NT2/D1 (cell line): ENCODE measurements around the gene CFAP58.

Experiments
- SUZ12 ChIP-seq: IDR thresholded peaks from 2 replicates; pipeline ENCODE4 v1.6.1; 2011; ENCODE audit not compliant: insufficient read length, insufficient read depth; ENCODE audit errors: extremely low read depth
- YY1 ChIP-seq: IDR thresholded peaks from 2 replicates; pipeline ENCODE4 v1.6.1; 2011; ENCODE audit not compliant: insufficient read length, insufficient read depth
- ZNF274 ChIP-seq: IDR thresholded peaks from 2 replicates; pipeline ENCODE4 v1.6.1; 2011; ENCODE audit warnings: mild to moderate bottlenecking, low read depth, low read length

DNA sequence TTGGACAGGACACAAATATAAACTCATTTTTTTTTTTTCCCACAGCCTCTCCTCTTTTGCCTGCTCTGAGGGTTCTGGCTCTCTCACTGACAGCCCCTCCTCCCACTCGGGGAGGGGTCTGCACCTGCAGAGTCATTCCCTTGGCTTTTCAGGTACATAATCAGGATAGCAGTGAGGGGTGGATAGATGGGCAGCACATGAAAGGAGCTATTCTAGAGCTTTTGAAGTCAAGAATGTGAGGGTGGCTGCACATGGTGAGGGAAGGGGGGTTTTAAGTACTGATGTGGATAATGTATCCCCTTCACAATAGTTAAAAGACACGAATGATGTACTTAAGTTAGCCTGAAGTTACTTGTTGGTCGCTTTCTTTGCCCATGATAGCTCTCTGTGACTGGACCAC, 76.2 kb downstream of the CFAP58 start:
- no peak for TF ChIP-seq ZNF274
- no peak for TF ChIP-seq YY1
- no peak for TF ChIP-seq SUZ12
